Activated CD4-positive, CD25-positive, alpha-beta regulatory T cell treated with anti-CD3 and anti-CD28 coated beads, Interleukin-2, amount 50 U/mL, for 24 hours (primary cell): ENCODE measurements around the gene ATP6V1G2.
A peak's percentile ranks its signal among the peaks of the same experiment; 100 is the strongest.
"Not testable (repeated sequence)": the region's sequence is repeated elsewhere in the genome, so short reads cannot be mapped to it uniquely, and the experiment has no call there.

Experiments used
- ATAC-seq, 2 donors: fragments of 150-1000 bp; cut with Tn5 transposase; one replicate each; pipeline ENCODE4 v1.10.0; 2021; ENCODE audit warnings: mild to moderate bottlenecking in 1 of 2, moderate library complexity in 1 of 2

The ATP6V1G2 gene

DNA sequence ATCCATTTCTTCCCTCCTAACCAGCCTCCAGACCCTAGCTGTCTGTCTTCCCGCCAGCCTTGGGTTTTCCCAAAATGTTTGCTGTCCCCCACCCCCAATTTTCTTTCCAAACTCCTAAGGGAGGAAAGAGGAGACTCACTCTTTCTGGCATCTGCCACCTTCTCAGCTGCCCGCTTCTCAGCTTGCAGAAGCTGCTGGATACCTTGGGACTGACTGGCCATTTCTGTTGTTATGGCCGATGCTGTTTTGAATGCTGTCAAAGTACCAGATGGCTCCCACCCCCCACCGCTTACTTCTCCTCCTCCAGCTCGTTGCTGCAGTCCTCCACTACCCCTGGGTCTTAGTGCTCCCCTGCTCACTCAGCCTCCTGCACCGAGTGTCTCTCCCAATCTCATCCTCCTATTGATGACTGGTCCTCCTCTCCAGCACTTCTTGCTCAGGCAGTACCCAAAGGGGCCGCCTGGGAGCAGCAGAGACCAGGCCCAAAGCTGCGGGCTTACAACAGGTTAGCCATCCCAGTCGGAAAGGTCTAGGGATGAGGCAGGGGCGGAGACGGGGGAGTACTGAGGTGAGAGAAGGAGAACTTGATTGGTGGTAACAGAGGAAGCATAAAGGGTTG is at the start of gene ATP6V1G2:
Gene ATP6V1G2 (minus strand): TSS at position 270 of the 619 bp plus-strand sequence. CDS start 49 bp downstream, at position 221.
- peak; percentile 57 to 58 for ATAC-seq

DNA sequence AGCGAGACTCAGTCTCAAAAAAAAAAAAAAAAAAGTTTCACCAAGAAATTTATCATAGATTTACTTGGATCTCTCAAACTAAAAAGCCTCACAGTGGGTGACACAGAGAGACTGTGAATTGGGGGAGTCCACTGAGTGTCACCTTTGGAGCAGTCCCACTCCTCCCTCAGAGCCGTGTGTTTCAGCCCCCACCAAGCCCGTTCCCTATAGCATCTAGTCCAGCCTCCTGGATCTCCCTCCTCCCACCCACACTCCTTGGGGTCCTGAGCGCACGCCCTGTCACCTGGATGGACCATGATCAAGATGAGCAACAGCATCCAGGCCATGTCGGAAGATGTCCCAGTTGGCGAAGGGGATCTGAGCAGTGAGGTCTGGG is 46.0 kb upstream of the ATP6V1G2 start:
- no peak for ATAC-seq

DNA sequence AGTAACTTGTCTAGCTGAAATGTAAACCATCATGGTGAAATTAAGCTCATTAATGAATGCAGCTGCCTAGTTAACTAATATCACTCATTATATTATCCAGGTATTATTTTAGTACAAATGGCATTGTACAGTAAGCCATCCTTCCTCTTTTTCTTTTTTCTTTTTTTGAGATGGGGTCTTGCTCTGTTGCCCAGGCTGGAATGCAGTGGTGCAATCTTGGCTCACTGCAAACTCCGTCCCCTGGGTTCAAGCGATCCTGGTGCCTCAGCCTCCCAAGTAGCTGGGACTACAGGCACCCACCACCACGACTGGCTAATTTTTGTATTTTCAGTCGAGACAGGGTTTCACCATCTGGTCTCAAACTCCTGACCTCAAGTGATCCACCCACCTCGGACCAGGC is 44.3 kb upstream of the ATP6V1G2 start:
- ATAC-seq: not testable (repeated sequence)

DNA sequence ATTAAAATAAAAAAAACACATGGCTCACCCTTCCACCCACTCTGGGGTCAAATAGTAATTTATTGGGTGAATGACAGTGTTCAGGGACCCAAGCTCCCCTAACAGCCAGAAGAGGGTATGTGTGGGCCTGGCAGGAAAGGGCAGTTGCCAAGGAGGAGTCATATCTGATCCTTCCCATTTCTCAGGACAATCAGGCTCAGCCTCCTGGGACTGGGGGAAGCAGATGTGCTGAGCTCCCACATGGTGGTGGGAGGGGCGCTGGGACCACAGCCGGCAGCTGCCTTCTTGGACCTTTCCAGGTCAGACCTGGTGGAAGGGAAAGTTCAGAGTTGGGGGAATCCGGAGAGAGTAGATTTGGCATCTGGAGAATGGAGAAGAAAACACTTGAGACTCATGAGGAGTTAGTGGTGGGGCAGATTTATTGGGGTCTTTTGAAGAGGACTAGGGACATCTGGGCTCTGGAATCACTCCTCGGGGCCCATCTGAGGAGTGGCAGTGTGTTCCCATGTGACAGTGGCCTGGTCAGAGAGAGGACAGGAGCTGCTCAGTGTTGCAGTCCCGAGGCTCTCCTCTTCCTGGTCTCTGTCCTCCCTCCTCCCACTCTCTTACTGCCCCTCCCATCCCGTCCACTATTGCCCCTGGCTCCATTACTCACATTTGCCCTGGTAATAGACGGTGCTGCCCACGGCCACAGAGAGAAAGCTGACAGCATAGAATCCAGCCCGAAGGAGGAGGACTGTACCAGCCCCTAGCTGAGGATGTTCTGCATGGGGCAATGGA is 42.7 kb upstream of the ATP6V1G2 start:
- no peak for ATAC-seq

GRCh38 chr6:31587791-31588777 is 41.7 kb upstream of the ATP6V1G2 start:
- peak; percentile 45 to 55 for ATAC-seq

DNA sequence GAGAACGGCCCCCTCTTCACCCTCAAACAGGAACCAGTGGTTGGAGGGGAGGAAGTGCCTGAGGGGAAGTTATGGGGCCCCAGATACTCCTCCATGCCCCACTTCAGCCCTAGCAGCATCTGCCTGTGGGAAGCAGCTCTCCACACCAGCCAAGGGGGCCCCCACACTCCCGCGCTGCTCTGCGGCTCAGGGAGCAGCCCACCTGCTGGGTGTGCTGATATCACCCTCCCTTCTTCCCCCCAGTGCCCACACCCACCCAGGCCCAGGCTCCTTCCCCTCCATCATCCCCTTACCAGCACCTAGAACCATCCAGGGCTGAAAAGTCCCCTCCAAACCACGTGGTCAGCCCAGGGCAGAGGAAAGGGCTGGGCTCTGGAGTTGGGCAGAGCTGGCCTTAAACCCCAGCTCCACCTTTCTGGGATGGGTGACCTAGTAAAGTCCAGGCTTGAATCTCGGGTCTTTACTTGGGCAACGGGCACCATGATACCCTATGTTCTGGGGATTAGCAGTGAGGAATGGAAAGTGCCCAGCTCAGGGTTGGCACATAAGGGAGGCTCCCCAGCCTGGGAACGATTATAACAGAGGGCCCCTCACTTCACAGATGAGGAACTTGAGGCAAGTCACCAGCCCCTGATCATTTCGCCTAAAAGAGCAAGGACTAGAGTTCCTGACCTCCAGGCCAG is 40.3 kb upstream of the ATP6V1G2 start:
- ATAC-seq: peak in 1 of 2 donors; percentile 14

DNA sequence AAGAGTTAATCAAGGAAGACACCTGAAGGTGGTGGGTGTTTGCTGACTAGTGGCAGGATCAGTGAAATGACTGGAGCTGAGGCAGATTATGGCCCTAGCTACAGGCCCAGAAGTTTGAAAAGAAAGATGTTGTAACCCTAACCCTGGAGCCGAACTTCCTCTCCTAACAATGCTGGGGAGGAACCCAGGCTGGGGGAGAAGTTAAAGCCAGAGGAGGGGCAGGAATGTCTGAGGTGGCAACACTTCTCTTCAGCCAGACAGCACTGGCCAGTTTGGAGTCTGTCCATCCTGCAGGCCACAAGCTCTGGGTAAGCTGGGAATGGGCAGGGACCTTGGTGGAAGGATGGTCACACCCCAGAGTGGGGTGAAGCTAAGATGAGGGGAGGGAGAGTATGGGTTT is 39.6 kb upstream of the ATP6V1G2 start, which contains the start of gene LST1:
Gene LST1 (plus strand): TSS at position 270 of the 400 bp plus-strand sequence. CDS start 1,023 bp downstream, outside the sequence.
- ATAC-seq: peak; percentile 7 to 11

GRCh38 chr6:31585491-31585890 is 39.1 kb upstream of the ATP6V1G2 start:
- peak; percentile 11 to 15 for ATAC-seq

- peak; percentile 7 to 15 for ATAC-seq
Measured at GRCh38 chr6:31582230-31582643, 35.8 kb upstream of the ATP6V1G2 start, which contains the start of gene LTB. Gene LTB, minus strand, starts transcription at chr6:31582424. Its CDS starts 7 bp downstream, at chr6:31582417.

DNA sequence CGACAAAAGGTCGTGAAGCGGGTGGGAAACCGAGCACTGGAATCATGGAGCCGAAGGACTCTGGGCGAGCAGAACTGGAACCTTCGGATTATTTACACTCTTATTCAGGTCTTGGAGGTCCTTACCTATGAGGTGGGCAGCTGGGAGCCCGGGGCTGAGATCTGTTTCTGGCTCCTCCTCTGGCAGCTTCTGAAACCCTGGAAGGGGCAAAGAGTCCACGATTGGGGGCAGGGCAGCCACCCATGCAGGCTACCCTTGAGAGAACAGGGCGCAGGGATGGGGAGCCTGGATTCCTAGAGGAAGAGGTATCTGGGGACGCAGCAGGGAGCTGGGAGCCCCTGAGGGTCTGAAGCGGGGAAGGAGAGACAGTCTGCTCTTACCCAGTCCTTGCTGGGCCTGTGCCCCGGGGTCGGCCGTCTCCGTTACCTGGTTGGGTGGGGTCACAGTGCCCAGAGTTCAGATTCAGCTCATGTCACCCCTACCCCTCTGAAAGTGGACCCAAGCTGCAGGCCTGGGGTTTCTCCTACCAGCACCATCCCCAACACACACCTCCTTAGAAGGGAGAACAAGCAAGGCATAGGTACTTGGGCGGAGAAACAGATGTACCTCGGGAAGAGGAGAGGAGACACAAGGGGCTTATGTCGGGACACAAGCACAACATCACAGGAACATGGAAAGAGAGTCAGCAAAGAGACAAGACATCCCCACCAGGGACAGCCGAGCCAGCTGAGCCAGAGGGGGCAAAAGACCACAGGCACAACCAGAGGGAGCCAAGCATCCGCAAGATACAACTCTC is 35.2 kb upstream of the ATP6V1G2 start:
- ATAC-seq: no peak

DNA sequence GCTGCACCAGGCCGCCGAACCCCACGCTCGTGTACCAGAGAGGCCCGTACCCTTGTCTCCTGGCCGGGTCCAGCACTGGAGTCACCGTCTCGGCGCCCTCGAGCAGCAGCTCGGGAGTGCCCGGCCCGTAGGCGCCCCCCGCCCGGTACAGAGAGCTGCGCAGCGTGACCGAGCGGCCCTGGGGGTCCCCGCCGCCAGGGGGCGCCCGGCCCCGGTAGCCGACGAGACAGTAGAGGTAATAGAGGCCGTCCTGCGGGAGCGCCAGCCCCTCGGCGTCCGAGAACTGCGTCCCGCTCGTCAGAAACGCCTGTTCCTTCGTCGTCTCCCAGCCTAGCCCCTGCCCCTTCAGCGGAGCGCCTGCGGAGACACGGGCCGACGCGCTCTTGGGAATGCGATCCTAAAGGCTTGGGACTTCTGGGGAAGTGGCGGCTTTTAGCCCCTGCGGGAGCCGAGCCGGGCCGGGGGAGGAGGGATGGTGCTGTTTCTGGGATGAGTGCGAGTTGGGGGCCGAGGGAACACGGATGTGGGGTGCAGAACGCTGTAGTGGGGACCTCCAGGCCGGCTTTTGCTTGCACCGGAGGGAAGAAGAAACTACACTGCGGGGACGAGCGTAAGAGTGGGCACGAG is 34.5 kb upstream of the ATP6V1G2 start:
- peak; percentile 84 for ATAC-seq

- ATAC-seq: no peak
Measured at GRCh38 chr6:31580438-31580740, 34.0 kb upstream of the ATP6V1G2 start.

GRCh38 chr6:31579546-31580437 is 33.4 kb upstream of the ATP6V1G2 start:
- no peak for ATAC-seq

GRCh38 chr6:31579119-31579505 is 32.7 kb upstream of the ATP6V1G2 start:
- no peak for ATAC-seq

DNA sequence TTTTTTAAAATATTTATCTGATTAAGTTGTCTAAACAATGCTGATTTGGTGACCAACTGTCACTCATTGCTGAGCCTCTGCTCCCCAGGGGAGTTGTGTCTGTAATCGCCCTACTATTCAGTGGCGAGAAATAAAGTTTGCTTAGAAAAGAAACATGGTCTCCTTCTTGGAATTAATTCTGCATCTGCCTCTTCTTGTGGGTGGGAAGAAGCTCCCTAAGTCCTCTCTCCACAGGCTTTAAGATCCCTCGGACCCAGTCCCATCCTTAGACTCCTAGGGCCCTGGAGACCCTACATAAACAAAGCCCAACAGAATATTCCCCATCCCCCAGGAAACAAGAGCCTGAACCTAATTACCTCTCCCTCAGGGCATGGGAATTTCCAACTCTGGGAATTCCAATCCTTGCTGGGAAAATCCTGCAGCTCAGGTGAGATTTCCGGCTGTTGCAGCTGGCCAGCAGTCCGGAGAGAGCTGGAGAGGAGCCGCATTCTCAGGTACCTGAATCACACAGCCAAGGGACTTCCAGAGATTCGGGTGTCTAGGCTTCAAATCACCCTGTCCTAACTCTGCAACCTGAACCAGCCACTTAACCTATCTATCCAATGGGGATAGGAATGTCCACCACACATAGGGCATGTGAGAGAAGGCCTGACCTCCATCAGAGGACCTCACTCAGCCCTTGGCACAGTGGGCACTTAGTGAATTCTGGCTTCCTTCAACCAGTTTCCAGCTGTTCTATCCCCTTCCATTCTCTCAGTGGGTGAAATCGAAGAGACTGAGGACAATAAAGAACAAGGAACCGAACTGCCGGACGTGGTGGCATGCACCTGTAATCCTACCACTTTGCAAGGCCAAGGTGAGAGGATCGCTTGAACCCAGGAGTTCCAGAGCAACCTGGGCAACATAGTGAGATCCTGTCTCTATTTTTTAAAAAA is 32.0 kb upstream of the ATP6V1G2 start:
- no peak for ATAC-seq

DNA sequence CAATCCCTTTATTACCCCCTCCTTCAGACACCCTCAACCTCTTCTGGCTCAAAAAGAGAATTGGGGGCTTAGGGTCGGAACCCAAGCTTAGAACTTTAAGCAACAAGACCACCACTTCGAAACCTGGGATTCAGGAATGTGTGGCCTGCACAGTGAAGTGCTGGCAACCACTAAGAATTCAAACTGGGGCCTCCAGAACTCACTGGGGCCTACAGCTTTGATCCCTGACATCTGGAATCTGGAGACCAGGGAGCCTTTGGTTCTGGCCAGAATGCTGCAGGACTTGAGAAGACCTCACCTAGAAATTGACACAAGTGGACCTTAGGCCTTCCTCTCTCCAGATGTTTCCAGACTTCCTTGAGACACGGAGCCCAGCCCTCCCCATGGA is 31.2 kb upstream of the ATP6V1G2 start:
- no peak for ATAC-seq

- ATAC-seq: no peak
Measured at GRCh38 chr6:31576897-31577578, 30.6 kb upstream of the ATP6V1G2 start.
